T-helper 1 cell treated with Interleukin-12 subunit alpha and Interleukin-12 subunit beta and Interleukin-4 antibody, amounts not matched to agents 30 μg/mL and 1 μg/mL, for 36 hours (primary cell): ENCODE results near the gene YEATS4.

ENCODE experiments used
- H3K27ac Mint-ChIP-seq: one replicate; pipeline ENCODE4 v1.8.0; 2021; ENCODE audit warnings: mild to moderate bottlenecking, mixed read lengths
- H3K27me3 Mint-ChIP-seq: one replicate; pipeline ENCODE4 v1.8.0; 2021; ENCODE audit warnings: low read depth, mixed read lengths
- H3K36me3 Mint-ChIP-seq: one replicate; pipeline ENCODE4 v1.8.0; 2021; ENCODE audit warnings: low read depth, mixed read lengths
- H3K4me1 Mint-ChIP-seq: one replicate; pipeline ENCODE4 v1.8.0; 2021; ENCODE audit warnings: low read depth, mixed read lengths
- H3K4me3 Mint-ChIP-seq: one replicate; pipeline ENCODE4 v1.8.0; 2021; ENCODE audit warnings: mild to moderate bottlenecking, moderate library complexity, mixed read lengths
- H3K9me3 Mint-ChIP-seq: one replicate; pipeline ENCODE4 v1.8.0; 2021; ENCODE audit warnings: mixed read lengths

Gene YEATS4

DNA sequence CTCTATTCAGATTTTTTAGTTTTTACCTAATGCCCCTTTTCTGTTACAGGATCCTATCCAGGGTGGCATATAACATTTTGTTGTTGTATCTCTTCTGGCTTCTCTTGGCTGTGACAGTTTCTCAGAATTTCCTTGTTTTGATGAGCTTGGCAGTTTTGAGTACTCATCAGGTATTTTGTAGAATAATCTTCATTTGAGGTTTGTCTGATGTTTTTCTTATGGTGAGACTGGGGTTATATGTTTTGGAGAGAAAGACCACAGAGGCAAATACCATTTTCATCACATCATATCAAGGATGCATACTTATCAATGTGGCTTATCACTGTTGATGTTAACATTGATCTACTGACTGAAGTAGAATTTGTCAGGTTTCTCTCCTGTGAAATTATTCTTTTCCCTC, 25.4 kb upstream of the YEATS4 start:
- Mint-ChIP-seq H3K36me3 (no peaks in the 10 kb centered on the region), H3K27ac (peak overlapping the region; percentile 67), H3K4me1 (peaks cover 16% of the 10 kb centered on the region), H3K4me3 (peak overlapping the region; percentile 36), H3K27me3 (peaks cover 21% of the 10 kb centered on the region), H3K9me3 (no peaks in the 10 kb centered on the region)

DNA sequence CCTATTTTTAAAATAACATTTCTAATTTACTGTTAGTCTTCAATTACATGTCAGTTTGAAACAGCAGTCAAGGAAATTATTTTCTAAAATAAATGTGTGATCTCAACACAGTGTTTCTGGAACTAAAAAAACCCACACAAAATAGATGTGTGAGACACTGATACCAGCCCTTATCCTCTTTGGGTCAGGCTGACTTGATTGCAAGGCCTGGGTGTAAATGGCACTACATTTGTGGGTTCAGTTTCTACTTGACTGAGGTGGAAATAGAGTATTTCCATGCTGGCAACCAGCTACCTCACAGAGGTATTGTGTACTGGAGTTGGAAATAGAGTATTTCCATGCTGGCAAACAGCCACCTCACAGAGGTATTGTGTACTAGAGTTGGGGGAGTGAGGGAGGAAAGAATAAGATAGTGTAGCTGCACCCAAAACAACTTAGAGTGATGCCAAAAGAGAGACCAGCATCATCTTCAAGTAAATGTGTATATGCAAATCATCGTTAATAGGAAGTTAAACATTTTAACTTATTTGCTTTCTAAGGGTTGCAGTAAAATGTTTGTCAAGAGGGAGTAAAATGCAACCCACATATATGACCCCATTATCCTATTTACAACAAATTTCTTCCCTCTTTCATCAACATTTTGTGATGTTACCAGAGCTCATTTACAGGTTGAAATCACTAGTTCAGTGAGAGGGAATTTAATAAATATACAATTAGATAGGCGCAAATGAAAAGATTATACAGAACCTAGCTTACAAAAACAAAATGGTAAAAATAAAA, 22.0 kb upstream of the YEATS4 start:
- H3K4me1 Mint-ChIP-seq = peaks cover 8% of the 10 kb centered on the region

DNA sequence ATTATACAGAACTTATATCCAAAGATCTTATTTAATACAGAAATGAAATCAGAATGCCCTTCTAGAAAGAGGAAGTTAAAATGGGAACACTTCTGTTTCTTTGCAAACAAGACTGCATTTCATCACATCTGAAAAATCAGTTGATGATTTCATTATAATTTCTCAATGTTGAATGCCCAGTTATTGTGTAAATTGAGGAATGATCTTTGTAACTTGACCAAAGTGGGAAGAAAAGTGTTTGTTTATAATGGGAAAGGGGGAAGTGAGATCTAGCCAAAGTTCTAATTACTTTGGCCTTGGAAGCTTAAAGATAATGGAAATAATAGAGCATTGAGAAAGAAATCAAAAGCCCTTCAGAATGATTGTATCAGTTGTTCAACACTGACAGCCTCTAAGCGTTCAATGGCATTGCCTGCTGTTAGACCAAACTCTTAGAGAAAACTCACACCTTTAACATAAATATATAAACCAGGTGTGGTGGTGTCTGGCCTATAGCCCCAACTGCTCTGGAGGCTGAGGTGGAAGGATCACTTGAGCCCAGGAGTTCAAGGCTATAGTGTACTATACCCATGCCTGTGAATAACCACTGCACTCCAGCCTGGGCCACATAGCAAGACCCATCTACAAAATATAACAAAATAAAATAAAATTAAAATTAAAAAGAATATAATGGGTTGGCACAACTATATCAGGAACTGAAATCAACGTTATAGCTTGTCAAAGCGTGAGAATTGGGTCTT, 21.3 kb upstream of the YEATS4 start:
- H3K27me3 Mint-ChIP-seq = peaks cover 19% of the 10 kb centered on the region
- H3K36me3 Mint-ChIP-seq = no peaks in the 10 kb centered on the region
- no peaks in the 10 kb centered on the region for H3K9me3 Mint-ChIP-seq
- no peak overlapping the region for H3K27ac Mint-ChIP-seq
- H3K4me3 Mint-ChIP-seq = no peak overlapping the region
- peaks cover 7% of the 10 kb centered on the region for H3K4me1 Mint-ChIP-seq

More for the DNA sequence above, 22.0 kb upstream of the YEATS4 start:
- Mint-ChIP-seq H3K4me3 (no peak overlapping the region), H3K27ac (no peak overlapping the region), H3K27me3 (peaks cover 17% of the 10 kb centered on the region), H3K36me3 (no peaks in the 10 kb centered on the region), H3K9me3 (no peaks in the 10 kb centered on the region)

DNA sequence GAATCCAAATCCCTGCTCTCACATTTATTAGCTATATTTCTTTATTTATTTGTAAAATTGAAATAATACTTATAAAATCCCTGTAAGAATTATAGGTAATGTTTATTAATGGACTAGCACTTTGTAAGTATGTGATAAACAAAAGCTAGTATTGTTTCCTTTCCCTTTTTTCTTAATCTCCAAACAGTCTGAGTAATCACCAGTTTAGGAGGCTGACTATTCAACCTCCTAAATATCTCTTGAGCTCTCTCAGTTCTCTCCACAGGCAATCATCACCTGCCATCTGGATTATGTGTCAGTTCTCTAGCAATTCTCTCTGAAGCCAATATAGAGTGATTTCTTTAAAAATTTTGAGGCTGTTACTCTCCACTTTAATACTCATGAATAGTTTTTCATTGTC, 20.6 kb upstream of the YEATS4 start:
- Mint-ChIP-seq H3K9me3 (no peaks in the 10 kb centered on the region), H3K36me3 (no peaks in the 10 kb centered on the region), H3K27me3 (peaks cover 20% of the 10 kb centered on the region), H3K4me3 (no peak overlapping the region), H3K27ac (no peak overlapping the region), H3K4me1 (peaks cover 6% of the 10 kb centered on the region)

DNA sequence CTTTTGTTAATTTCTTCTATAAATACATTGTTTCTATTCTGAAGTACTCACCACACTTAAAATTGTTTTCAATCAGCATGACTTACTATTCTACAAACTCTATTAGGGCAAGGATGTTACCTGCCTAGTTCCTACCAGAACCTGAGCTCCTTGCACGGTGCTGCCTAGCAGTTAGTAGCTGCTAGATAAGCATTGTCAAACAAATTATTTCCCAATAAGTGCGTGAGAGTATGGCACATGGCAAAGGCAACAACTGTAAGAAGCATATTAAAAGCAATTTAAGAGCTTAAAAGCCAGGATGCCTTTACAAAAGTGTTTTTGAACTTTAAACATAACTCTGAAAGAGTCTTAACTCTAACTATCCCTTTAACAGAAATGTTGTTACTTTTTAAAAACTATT, 19.5 kb upstream of the YEATS4 start:
- no peak overlapping the region for H3K27ac Mint-ChIP-seq
- H3K9me3 Mint-ChIP-seq = no peaks in the 10 kb centered on the region
- H3K4me1 Mint-ChIP-seq = peaks cover under 1% of the 10 kb centered on the region
- no peaks in the 10 kb centered on the region for H3K36me3 Mint-ChIP-seq
- H3K4me3 Mint-ChIP-seq = no peak overlapping the region
- peaks cover 13% of the 10 kb centered on the region for H3K27me3 Mint-ChIP-seq

DNA sequence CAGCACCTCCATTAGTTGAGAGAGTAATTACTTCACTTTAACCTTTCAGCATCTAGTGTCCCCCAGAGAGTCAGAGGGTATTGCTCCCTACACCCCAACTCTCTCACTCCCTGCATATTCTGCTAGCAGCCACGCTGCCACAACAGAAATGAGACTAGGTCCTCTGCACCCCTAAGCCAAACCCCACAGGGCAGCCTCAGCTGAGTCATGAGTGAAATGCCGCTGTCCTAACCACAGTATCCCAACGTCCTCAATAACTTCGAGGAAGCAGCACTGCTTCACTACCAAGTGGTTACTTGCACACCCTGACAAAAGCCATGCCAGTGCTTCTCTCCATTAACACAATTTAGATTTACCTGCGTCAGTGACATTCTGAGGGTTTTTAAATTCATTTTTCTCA, 18.2 kb upstream of the YEATS4 start:
- H3K4me1 Mint-ChIP-seq = no peaks in the 10 kb centered on the region
- H3K4me3 Mint-ChIP-seq = no peak overlapping the region
- no peaks in the 10 kb centered on the region for H3K9me3 Mint-ChIP-seq
- peaks cover 12% of the 10 kb centered on the region for H3K27me3 Mint-ChIP-seq
- no peak overlapping the region for H3K27ac Mint-ChIP-seq
- H3K36me3 Mint-ChIP-seq = no peaks in the 10 kb centered on the region

DNA sequence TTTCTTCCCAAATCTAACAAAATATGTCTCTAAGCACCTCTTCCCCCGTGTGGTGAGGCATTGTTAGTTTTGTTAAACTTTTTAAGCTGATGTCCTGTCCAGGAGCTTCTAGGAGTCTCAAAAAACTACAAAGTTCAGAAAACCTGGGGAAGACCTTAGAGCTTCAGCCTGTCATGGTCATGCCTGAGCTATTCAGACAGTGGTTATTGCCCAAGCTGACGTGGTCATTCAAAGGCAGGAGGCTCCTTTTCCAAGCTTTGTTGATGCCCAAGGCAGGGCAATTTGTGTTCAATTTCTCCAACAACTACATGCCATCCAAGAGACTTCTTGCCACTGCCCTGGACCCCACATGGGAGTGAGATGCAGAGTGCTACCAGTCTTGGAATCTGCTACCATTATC, 17.1 kb upstream of the YEATS4 start:
- no peaks in the 10 kb centered on the region for H3K4me1 Mint-ChIP-seq
- H3K9me3 Mint-ChIP-seq = no peaks in the 10 kb centered on the region
- H3K27me3 Mint-ChIP-seq = peaks cover 8% of the 10 kb centered on the region
- no peaks in the 10 kb centered on the region for H3K36me3 Mint-ChIP-seq
- H3K27ac Mint-ChIP-seq = no peak overlapping the region
- no peak overlapping the region for H3K4me3 Mint-ChIP-seq

DNA sequence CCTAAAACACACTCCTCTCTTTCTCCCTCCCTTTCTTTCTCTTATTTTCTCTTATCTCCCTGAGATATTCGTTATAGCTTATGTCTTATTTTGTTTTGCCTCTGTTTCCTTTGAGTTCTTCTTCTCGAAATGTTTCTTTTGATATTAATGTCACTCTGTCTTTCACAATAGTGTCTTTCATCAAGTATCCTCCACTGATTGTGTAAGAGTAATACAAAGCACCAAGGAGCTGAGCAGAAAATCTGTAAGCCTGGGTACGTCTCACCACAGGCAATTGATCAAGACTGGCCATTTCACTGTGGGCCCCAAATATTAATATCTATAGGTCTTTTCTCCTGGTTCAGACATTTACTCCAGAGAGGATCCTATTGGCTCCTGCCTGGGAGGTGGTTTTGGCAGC, 16.2 kb upstream of the YEATS4 start:
- H3K27me3 Mint-ChIP-seq = peaks cover 10% of the 10 kb centered on the region
- no peaks in the 10 kb centered on the region for H3K36me3 Mint-ChIP-seq
- H3K27ac Mint-ChIP-seq = no peak overlapping the region
- no peak overlapping the region for H3K4me3 Mint-ChIP-seq
- H3K4me1 Mint-ChIP-seq = peaks cover 3% of the 10 kb centered on the region
- H3K9me3 Mint-ChIP-seq = no peaks in the 10 kb centered on the region

DNA sequence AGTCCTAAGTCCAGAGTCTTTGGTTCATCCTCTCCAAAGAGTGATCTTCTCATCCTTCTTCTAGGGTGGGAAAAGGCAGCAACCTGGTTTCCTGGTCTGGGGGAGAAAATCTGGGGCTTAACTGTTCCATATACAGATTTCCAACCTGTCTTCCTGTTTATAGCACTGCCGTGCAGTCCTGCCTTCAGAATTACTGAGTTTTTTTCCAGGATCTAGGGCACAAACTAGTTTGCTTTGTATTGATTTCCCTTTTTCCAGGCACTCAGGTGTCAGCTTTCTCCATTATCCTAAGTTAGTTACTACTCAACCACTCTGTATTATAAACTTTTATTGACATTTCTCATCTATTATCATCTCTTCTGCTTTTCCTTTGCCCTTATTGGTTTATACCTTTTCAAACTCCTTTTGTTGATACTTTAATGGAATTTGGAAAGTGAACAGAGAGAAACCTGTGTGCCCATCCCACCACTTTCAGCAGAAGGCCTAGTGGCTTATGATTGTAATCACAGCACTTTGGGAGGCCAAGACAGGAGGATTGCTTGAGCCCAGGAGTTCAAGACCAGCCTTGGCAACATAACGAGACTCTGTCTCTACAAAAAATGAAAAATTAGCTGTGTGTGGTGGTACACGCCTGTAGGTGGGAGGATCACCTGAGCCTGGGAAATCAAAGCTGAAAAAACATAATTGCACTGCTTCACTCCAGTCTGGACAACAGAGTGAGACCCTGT, 15.5 kb upstream of the YEATS4 start:
- Mint-ChIP-seq H3K4me1 (peaks cover 3% of the 10 kb centered on the region), H3K27me3 (peaks cover 11% of the 10 kb centered on the region), H3K36me3 (no peaks in the 10 kb centered on the region), H3K4me3 (no peak overlapping the region), H3K9me3 (no peaks in the 10 kb centered on the region), H3K27ac (no peak overlapping the region)

DNA sequence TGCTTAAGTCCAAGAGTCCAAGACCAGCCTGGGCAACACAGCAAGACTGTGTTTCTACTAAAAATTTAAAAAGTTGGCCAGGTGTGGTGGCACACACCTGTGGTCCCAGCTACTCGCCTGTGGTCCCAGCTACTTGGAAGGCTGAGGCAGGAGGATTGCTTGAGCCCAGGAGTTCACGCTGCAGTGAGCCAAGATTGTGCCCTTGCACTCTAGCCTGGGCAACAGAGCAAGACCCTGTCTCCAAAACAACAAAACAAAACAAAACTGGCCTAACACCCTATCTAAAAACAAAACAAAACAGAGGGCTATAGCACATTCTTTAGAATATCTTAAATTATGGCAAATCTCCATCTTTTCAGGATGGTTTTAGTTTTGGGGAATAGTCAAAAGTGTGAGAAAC, 14.5 kb upstream of the YEATS4 start:
- no peak overlapping the region for H3K4me3 Mint-ChIP-seq

DNA sequence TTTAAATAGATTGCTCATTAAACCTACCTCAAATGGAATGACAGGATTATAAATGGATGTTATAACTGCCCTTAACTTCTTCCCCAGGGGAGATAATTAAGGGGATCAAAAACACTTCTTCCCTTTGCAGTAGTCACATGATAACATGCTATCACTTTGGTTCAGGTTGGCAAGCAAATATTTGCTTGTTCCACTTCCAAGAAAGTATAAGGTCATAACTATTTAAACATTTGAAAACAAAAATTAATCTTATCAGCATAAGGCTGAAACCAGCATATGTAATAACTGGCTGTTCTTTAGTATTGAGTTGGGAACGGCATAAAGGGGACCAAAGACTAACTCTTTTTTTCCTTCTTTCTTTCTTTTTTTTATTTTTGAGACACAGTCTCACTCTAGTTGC, 13.8 kb upstream of the YEATS4 start:
- Mint-ChIP-seq H3K27me3 (peaks cover 11% of the 10 kb centered on the region), H3K4me1 (peaks cover 3% of the 10 kb centered on the region), H3K9me3 (no peaks in the 10 kb centered on the region), H3K4me3 (no peak overlapping the region), H3K27ac (no peak overlapping the region), H3K36me3 (no peaks in the 10 kb centered on the region)

More for the DNA sequence above, 14.5 kb upstream of the YEATS4 start:
- no peak overlapping the region for H3K27ac Mint-ChIP-seq
- peaks cover 3% of the 10 kb centered on the region for H3K4me1 Mint-ChIP-seq
- no peaks in the 10 kb centered on the region for H3K36me3 Mint-ChIP-seq
- H3K9me3 Mint-ChIP-seq = no peaks in the 10 kb centered on the region
- peaks cover 11% of the 10 kb centered on the region for H3K27me3 Mint-ChIP-seq

DNA sequence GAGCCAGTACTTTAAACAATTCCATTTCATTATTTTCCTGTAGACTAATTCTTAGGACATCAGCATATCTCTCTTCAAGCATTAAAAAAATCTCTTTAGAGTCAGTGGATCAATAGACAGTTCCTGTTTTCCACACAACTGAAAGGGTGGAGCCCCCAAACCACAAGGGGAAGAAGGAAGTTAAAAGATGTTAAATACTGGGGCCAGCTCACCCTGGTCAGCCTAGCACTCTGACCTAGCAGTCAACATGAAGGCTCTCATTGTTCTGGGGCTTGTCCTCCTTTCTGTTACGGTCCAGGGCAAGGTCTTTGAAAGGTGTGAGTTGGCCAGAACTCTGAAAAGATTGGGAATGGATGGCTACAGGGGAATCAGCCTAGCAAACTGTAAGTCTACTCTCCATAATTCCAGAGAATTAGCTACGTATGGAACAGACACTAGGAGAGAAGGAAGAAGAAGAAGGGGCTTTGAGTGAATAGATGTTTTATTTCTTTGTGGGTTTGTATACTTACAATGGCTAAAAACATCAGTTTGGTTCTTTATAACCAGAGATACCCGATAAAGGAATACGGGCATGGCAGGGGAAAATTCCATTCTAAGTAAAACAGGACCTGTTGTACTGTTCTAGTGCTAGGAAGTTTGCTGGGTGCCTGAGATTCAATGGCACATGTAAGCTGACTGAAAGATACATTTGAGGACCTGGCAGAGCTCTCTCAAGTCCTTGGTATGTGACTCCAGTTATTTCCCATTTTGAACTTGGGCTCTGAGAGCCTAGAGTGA, 11.2 kb upstream of the YEATS4 start, which contains the start of gene LYZ:
LYZ (plus strand) TSS at position 220 of the 777 bp plus-strand sequence; CDS start at position 248, 28 bp downstream.
- Mint-ChIP-seq H3K4me3 (no peak within 1 kb of the TSS), H3K27me3 (peaks cover 11% of the 10 kb centered on the region)

DNA sequence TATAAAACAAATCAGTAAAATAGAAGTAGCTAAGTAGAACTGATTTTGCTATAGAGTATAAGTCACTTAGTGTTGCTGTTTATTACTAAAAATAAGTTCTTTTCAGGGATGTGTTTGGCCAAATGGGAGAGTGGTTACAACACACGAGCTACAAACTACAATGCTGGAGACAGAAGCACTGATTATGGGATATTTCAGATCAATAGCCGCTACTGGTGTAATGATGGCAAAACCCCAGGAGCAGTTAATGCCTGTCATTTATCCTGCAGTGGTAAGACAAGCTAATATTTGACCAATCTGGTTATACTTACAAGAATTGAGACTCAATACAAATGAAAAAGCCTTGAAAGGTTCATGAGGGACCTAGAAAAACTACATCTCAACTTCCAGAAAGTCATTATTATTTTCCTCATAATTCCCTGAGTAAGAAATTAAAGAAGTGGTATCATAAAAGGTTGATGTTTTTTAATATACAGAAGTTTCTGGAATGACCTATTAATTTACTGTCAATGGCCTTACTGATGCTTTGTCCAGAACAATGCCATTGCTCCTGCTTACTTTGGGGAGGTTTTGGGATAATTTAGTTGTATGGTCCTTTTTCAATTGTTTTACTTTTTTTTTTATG, 9.4 kb upstream of the YEATS4 start:
- Mint-ChIP-seq H3K4me1 (peaks cover 3% of the 10 kb centered on the region), H3K4me3 (no peak overlapping the region), H3K9me3 (no peaks in the 10 kb centered on the region), H3K27me3 (peaks cover 20% of the 10 kb centered on the region), H3K36me3 (no peaks in the 10 kb centered on the region), H3K27ac (no peak overlapping the region)

More for the DNA sequence above, 11.2 kb upstream of the YEATS4 start, which contains the start of gene LYZ:
- Mint-ChIP-seq H3K36me3 (no peaks in the 10 kb centered on the region), H3K9me3 (no peaks in the 10 kb centered on the region), H3K4me1 (peaks cover 3% of the 10 kb centered on the region), H3K27ac (no peak within 1 kb of the TSS)

DNA sequence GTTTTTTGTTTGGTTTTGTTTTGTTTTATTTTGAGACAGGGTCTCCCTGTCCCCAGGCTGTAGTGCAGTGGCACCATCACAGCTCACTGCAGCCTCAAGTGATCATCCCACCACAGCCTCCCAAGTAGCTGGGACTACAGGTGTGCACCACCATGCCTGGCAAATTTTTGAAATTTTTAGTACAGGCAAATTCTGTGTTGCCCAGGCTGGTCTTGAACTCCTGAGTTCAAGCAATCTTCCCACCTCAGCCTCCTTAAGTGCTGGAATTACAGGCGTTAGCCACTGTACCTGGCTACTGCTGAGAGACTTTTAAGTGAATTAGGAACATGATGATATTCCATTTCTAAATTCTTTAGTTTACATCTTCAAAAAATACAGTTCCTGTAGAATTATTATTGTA, 8.8 kb upstream of the YEATS4 start:
- no peak overlapping the region for H3K27ac Mint-ChIP-seq
- no peak overlapping the region for H3K4me3 Mint-ChIP-seq
- no peaks in the 10 kb centered on the region for H3K36me3 Mint-ChIP-seq
- peaks cover 3% of the 10 kb centered on the region for H3K4me1 Mint-ChIP-seq
- H3K9me3 Mint-ChIP-seq = no peaks in the 10 kb centered on the region
- peaks cover 20% of the 10 kb centered on the region for H3K27me3 Mint-ChIP-seq
